Measurements from ENCODE around the gene GJB3.
A peak's percentile ranks its signal among the peaks of the same experiment; 100 is the strongest.
"Not testable (repeated sequence)": the region's sequence is repeated elsewhere in the genome, so short reads cannot be mapped to it uniquely, and the experiment has no call there.

Gene GJB3

GRCh38 chr1:34786521-34787325 is 5.7 kb downstream of the GJB3 start:
- DNase-seq, result peak; percentile 59

GRCh38 chr1:34787461-34788420 is 6.7 kb downstream of the GJB3 start:
- no peak for DNase-seq

- no peak for DNase-seq
Measured at GRCh38 chr1:34790985-34791384, 10.0 kb downstream of the GJB3 start.

GRCh38 chr1:34792424-34792823 is 11.4 kb downstream of the GJB3 start:
- DNase-seq, result no peak

- DNase-seq, result no peak
Measured at GRCh38 chr1:34792868-34793727, 12.1 kb downstream of the GJB3 start, which contains the start of gene GJA4. Gene GJA4 (plus strand): TSS chr1:34792999. CDS start chr1:34794214, 1,215 bp downstream.

- DNase-seq, result no peak
Measured at GRCh38 chr1:34794001-34794789, 13.2 kb downstream of the GJB3 start.

GRCh38 chr1:34794790-34795180 is 13.8 kb downstream of the GJB3 start:
- no peak for DNase-seq

GRCh38 chr1:34795916-34796315 is 14.9 kb downstream of the GJB3 start:
- DNase-seq, result no peak

- no peak for DNase-seq
Measured at GRCh38 chr1:34796990-34797389, 16.0 kb downstream of the GJB3 start.

- DNase-seq, result no peak
Measured at GRCh38 chr1:34800214-34800613, 19.2 kb downstream of the GJB3 start.

- no peak for DNase-seq
Measured at GRCh38 chr1:34803770-34804169, 22.8 kb downstream of the GJB3 start.

GRCh38 chr1:34806396-34806795 is 25.4 kb downstream of the GJB3 start:
- DNase-seq, result no peak

GRCh38 chr1:34808051-34808810 is 27.2 kb downstream of the GJB3 start:
- DNase-seq, result no peak

- not testable (repeated sequence) for DNase-seq
Measured at GRCh38 chr1:34810781-34811180, 29.8 kb downstream of the GJB3 start.

- DNase-seq, result no peak
Measured at GRCh38 chr1:34816332-34816731, 35.3 kb downstream of the GJB3 start.

GRCh38 chr1:34816778-34817177 is 35.8 kb downstream of the GJB3 start:
- no peak for DNase-seq

GRCh38 chr1:34818862-34819261 is 37.8 kb downstream of the GJB3 start:
- DNase-seq, result not testable (repeated sequence)

GRCh38 chr1:34822202-34822601 is 41.2 kb downstream of the GJB3 start:
- no peak for DNase-seq

- no peak for DNase-seq
Measured at GRCh38 chr1:34824817-34825454, 43.9 kb downstream of the GJB3 start.

GRCh38 chr1:34825455-34826091 is 44.6 kb downstream of the GJB3 start:
- no peak for DNase-seq
